GM06990 (cell line): Measurements from ENCODE around the gene ZNF581.
A peak's percentile ranks its signal among the peaks of the same experiment; 100 is the strongest.

Source experiments
- DNase-seq: peaks from one replicate; pipeline ENCODE4 v3.0.0-alpha.2; 2011; ENCODE audit not compliant: insufficient read length; ENCODE audit errors: extremely low read depth
- H3K27me3 ChIP-seq: replicated peaks from 2 replicates; pipeline ENCODE4 v1.6.0; 2011; ENCODE audit warnings: low read length; ENCODE audit not compliant: control insufficient read depth, insufficient read depth
- H3K36me3 ChIP-seq: 2 replicates; pipeline ENCODE4 v1.5.1; 2011; ENCODE audit warnings: low read length; ENCODE audit not compliant: control insufficient read depth, insufficient read depth
- H3K4me3 ChIP-seq: replicated peaks from 2 replicates; pipeline ENCODE4 v1.5.1; 2011; ENCODE audit warnings: low read depth, mild to moderate bottlenecking, control low read depth, low read length
- TF ChIP-seq, protein P1 (sequence below): IDR thresholded peaks from 2 replicates; pipeline ENCODE4 v1.5.1; 2011; ENCODE audit warnings: low read length, control low read depth, mild to moderate bottlenecking, inconsistent platforms; ENCODE audit not compliant: insufficient read depth, poor library complexity, severe bottlenecking

ZNF581 gene

DNA sequence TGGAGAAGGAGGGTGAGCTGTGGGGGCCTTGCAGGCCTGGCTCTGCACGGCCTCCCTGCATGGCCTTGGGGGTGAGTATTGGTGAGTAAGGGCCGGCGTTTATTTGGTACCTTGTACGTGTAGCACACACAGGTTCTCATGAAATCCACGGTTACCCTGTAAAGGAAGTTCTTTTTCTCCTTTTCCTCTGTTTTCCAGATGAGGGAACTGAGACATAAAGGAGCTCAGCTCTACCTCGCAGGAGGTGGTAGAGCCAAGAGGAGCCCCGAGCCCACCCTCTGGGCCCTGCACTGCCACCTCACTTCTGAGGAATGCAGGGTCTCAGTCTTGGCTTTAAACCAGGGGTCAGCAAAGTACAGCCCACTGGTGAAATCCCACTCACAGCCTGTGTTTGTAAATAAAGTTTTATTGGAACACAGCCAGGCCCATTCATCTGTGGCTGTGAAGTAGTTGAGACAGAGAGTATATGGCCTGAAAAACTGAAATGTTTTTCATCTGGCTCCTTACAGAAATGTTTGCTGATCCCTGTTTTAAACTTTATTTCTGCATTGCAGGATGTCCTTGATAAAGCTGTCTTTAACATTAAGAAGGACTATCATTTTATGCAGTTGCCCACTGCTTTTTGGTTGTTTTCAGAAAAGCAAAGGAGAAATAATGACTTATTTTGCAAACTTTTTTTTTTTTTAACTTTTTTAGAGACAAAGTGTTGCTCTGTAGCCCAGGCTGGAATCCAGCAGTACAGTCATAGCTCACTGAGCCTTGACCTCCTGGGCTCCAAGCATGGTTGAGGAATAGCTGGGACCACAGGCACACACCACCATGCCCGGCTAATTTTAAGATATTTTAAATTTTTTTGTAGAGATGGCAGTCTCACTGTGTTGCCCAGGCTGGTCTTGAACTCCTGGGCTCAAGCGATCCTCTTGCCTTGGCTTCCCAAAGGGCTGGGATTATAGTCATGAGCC, 38.0 kb downstream of the ZNF581 start:
- H3K36me3 ChIP-seq: peaks cover 48% of the 10 kb centered on the region
- no peaks in the 10 kb centered on the region for H3K27me3 ChIP-seq
- no peak overlapping the region for H3K4me3 ChIP-seq
- TF ChIP-seq, protein P1, sequence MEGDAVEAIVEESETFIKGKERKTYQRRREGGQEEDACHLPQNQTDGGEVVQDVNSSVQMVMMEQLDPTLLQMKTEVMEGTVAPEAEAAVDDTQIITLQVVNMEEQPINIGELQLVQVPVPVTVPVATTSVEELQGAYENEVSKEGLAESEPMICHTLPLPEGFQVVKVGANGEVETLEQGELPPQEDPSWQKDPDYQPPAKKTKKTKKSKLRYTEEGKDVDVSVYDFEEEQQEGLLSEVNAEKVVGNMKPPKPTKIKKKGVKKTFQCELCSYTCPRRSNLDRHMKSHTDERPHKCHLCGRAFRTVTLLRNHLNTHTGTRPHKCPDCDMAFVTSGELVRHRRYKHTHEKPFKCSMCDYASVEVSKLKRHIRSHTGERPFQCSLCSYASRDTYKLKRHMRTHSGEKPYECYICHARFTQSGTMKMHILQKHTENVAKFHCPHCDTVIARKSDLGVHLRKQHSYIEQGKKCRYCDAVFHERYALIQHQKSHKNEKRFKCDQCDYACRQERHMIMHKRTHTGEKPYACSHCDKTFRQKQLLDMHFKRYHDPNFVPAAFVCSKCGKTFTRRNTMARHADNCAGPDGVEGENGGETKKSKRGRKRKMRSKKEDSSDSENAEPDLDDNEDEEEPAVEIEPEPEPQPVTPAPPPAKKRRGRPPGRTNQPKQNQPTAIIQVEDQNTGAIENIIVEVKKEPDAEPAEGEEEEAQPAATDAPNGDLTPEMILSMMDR: no peak
- no peak for DNase-seq

DNA sequence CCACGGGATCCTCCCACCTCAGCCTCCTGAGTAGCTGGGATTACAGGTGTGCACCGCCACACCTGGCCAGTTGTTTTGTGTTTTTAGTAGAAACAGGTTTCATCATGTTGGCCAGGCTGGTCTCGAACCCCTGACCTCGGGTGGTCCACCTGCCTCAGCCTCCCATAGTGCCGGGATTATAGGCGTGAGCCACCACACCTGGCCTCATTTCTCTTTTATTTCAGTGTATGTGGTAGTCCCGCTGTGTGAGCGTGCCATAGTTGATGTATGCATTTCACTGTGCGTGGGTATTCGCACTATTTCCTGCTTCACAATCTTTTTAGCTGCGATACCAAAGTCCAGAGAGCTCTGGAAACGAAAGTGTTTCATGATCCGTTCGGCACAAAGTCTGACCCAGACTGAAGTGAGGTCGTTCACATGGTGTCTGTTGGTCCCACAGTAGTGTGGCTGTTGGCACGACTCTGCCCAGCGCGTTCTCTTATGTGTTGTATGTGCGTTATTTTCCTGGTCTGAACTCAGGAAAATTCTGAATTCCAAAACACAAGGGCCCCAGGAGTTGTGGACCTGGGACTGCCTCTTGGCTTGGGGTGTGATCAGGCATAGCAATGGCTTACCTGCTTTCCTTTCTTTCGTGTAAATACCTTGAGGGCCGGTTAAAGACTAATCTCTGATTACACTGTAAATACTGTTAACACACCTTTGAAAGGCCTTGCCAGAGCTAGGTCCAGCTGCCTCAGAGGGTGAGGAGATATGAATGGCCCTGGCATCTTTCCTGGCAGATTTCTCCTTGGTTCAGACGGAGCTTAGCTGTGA, 40.2 kb downstream of the ZNF581 start:
- Histone ChIP-seq H3K36me3 (peaks cover 53% of the 10 kb centered on the region), H3K4me3 (no peak overlapping the region), H3K27me3 (no peaks in the 10 kb centered on the region)
- no peak for DNase-seq
- TF ChIP-seq, protein P1: no peak

DNA sequence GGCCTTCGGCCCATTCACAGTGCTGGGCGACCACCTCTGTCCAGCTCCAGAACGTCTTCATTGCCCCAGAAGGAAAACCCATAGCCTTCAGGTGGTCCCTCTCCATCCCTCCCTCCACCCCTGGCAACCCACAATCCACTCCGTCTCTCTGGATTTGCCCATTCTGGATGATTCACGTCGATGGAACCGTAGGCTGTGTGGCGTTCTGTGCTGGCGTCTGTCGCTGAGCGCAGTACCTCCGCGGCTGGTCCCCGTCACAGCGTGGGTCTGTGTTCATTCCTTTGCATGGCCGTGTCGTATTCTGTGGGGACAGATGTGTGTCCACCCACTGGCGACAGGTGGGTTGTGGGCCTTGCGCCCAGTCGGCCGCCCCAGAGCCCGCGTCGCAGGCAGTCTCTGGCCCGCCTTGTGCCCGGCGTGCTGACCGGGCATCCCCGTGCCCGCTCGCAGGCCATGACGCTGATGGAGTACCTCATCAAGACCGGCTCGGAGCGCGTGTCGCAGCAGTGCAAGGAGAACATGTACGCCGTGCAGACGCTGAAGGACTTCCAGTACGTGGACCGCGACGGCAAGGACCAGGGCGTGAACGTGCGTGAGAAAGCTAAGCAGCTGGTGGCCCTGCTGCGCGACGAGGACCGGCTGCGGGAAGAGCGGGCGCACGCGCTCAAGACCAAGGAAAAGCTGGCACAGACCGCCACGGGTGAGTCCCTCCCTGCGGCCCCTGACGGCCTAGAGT, 41.7 kb downstream of the ZNF581 start:
- TF ChIP-seq, protein P1: no peak
- H3K4me3 ChIP-seq: no peak overlapping the region
- H3K27me3 ChIP-seq: no peaks in the 10 kb centered on the region
- peaks cover 52% of the 10 kb centered on the region for H3K36me3 ChIP-seq
- DNase-seq: peak; percentile 11

DNA sequence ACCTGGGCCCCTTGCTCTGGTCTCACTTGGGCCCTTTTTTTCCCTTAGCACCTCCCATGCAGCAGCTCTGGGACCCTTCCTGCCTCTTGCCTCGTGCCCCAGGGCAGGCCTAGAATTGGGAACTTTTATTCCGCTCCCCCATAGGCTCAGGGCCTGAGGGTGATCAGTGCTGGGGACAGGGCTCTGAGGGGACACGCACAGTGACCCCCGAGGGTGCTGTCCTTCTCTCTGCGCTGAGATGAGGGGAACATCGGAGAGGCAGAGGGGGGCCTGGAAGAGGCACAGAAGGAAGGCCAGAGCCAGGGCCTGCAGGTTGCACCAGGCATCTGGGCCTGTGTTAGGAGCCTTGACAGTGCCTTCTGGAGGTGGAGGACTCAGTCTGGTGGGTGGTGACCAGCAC, 42.3 kb downstream of the ZNF581 start:
- H3K4me3 ChIP-seq: no peak overlapping the region
- H3K36me3 ChIP-seq: peaks cover 54% of the 10 kb centered on the region
- no peak for DNase-seq
- H3K27me3 ChIP-seq: no peaks in the 10 kb centered on the region
- TF ChIP-seq, protein P1: no peak

DNA sequence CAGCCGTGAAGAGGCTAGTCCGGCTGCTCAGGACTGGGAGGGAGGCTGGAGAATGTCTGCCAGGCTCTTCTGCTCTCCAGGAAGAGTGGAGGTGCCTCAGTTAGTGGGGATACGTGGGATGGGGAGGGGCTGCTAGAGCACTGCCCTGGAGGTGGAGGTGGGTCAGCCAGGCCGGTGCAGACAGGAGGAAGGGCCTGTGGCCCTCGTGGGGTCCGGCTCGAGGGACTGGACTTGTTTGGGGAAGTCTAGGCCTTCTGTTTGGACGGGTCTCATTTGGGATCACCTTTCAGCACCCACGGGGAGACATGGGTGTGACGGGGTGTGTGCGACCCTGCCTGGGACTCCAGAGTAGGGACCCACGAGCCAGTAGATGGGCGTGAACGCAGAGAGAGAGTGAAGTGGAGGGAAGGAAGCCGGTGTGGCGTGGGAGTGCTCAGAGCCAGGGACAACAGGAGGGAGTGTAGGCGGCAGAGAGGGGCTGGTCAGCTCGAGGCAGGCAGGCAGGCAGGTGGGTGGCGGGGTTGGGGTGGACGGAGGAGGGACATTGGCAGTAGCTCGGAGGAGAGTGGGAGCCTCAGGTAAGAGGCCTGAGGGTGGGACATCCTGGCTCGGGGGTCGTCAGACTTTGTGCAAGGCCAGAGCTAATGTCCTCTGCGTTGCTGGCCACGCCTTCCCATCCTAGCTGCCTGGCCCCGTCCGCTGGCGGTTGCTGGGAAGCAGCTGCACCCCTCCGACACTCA, 43.0 kb downstream of the ZNF581 start:
- no peak for DNase-seq
- TF ChIP-seq, protein P1: no peak
- Histone ChIP-seq H3K36me3 (peaks cover 56% of the 10 kb centered on the region), H3K4me3 (no peak overlapping the region), H3K27me3 (no peaks in the 10 kb centered on the region)
